ENCODE measurements around the gene CHRNB2. TPM values are rescaled to one million over a fixed set of nuclear protein-coding genes. Genes with fewer than 3 reads are reported as not detected.

Gene CHRNB2
- total RNA-seq, 1 experiment from 2014 or later = 1.8 TPM

GRCh38 chr1:154623358-154623757 is 55.8 kb downstream of the CHRNB2 start:
- no peak for TF ChIP-seq CTCF (conservative IDR thresholded peaks at IDR 0.05)
- H3K27me3 Mint-ChIP-seq (ENCODE audit: low read depth) = no peaks in the 10 kb centered on the region
- Histone ChIP-seq H2BK20ac (ENCODE audit: low read depth, low read length, poor library complexity, severe bottlenecking) (no peak overlapping the region), H2BK12ac (ENCODE audit: insufficient read length, low read depth, low read length) (no peak overlapping the region), H3K23ac (ENCODE audit: insufficient read length, low read depth, low read length) (no peak overlapping the region), H3K18ac (ENCODE audit: insufficient read length, low read depth, low read length) (no peak overlapping the region), H2BK15ac (ENCODE audit: low read depth, low read length) (no peak overlapping the region), H3K9ac (ENCODE audit: extremely low read depth, insufficient read length, low read length) (no peak overlapping the region), H3K79me2 (ENCODE audit: insufficient read depth, low read length) (peaks cover 47% of the 10 kb centered on the region; the same call in 1 of the 2 replicates), H3K56ac (ENCODE audit: insufficient read length, low read depth, low read length) (no peak overlapping the region), H3K4ac (ENCODE audit: low read depth, low read length) (no peak overlapping the region), H4K91ac (ENCODE audit: insufficient read length, low read depth, low read length) (no peak overlapping the region), H3K27ac (ENCODE audit: insufficient read length, low read depth, low read length) (no peak overlapping the region), H3K27me3 (ENCODE audit: insufficient read depth, low read length) (no peaks in the 10 kb centered on the region), H3T11ph (ENCODE audit: low read length) (no peak overlapping the region), H2AFZ (ENCODE audit: low read length) (no peak overlapping the region), H3K4me2 (ENCODE audit: insufficient read depth, insufficient read length, low read length) (no peak overlapping the region), H2BK5ac (ENCODE audit: insufficient read length, low read length) (no peak overlapping the region), H4K5ac (ENCODE audit: insufficient read length, low read depth, low read length) (no peak overlapping the region), H3K79me1 (ENCODE audit: insufficient read depth, low read depth, low read length, poor library complexity, severe bottlenecking) (peaks cover 5% of the 10 kb centered on the region), H3K4me1 (ENCODE audit: insufficient read depth, low read length) (no peaks in the 10 kb centered on the region), H3K23me2 (ENCODE audit: insufficient read length, low read depth, low read length, poor library complexity, severe bottlenecking) (peaks cover 7% of the 10 kb centered on the region), H4K8ac (replicated peaks; ENCODE audit: insufficient read length, low read depth, low read length) (no peak overlapping the region), H2AK5ac (ENCODE audit: insufficient read length, low read length) (no peak overlapping the region), H3K9me3 (ENCODE audit: control insufficient read depth, low read depth, low read length) (no peaks in the 10 kb centered on the region), H2BK120ac (ENCODE audit: low read depth, low read length, poor library complexity, severe bottlenecking) (no peak overlapping the region), H4K20me1 (ENCODE audit: control insufficient read depth, insufficient read depth, insufficient read length) (no peaks in the 10 kb centered on the region), H3K14ac (ENCODE audit: insufficient read depth, low read length) (no peak overlapping the region)
- peak overlapping the region in 2 of 3 experiments; percentile 25 to 33; a peak in 1 of 7 replicates for H3K27ac Mint-ChIP-seq
- H3K9me3 Mint-ChIP-seq = no peaks in the 10 kb centered on the region; a peak in 1 of 5 replicates
- no peak overlapping the region for H3K4me3 Mint-ChIP-seq
- peaks cover 19 to 22% of the 10 kb centered on the region in 2 experiments for H3K4me1 Mint-ChIP-seq
- no CpG with 5 or more reads among the region's 3 CpGs for WGBS (ENCODE audit: extremely low coverage, insufficient read length, low lambda C conversion rate)
- H3K36me3 Mint-ChIP-seq (ENCODE audit: insufficient read depth in 1 of 3, low read depth in 3 of 3) = peaks cover 6 to 17% (median 10%) of the 10 kb centered on the region in 3 experiments; a peak in 5 of 7 replicates
- no peak for DNase-seq
